Heart left ventricle (tissue), 16 donors: ENCODE measurements around the gene FSTL4. TPM values are rescaled to one million over a fixed set of nuclear protein-coding genes. Genes with fewer than 3 reads are reported as not detected.

Source experiments
- ATAC-seq, 4 donors: fragments of 200-7000 bp; cut with Tn5 transposase; one replicate each; pipeline ENCODE4 v1.9.1; 2020 to 2022; ENCODE audit warnings: moderate library complexity in 4 of 4, mild to moderate bottlenecking in 3 of 4, moderate number of reproducible peaks in 1 of 4
- DNase-seq, 5 donors: peaks; one replicate each; pipeline ENCODE4 v3.0.0-alpha.2; 2020
- H3K27ac ChIP-seq, 12 donors: fragments of 200-600 bp; sonication (generic) in 4 of 12; one replicate each; pipeline versions ENCODE4 v1.5.0 to v1.8.0; 2016 to 2022; ENCODE audit warnings: mild to moderate bottlenecking in 2 of 12
- H3K27me3 ChIP-seq, 9 donors: fragments of 200-600 bp; sonication (generic) in 2 of 9; one replicate each; pipeline versions ENCODE4 v1.5.1 to v1.8.0; 2016 to 2022; ENCODE audit warnings: mild to moderate bottlenecking in 3 of 9
- H3K36me3 ChIP-seq, 9 donors: fragments of 200-600 bp; sonication (generic) in 2 of 9; one replicate each; pipeline versions ENCODE4 v1.5.0 to v1.8.0; 2018 to 2022; ENCODE audit warnings: mild to moderate bottlenecking in 2 of 9
- H3K4me1 ChIP-seq, 12 donors: fragments of 200-600 bp; sonication (generic) in 4 of 12; one replicate each; pipeline versions ENCODE4 v1.5.0 to v1.8.0; 2016 to 2022; ENCODE audit warnings: mild to moderate bottlenecking in 3 of 12
- H3K4me3 ChIP-seq, 12 donors: fragments of 200-600 bp; sonication (generic) in 4 of 12; one replicate each; pipeline versions ENCODE4 v1.5.0 to v1.8.0; 2017 to 2022; ENCODE audit warnings: mild to moderate bottlenecking in 9 of 12, moderate library complexity in 4 of 12
- H3K9me3 ChIP-seq, 12 donors: fragments of 200-600 bp; sonication (generic) in 4 of 12; one replicate each; pipeline versions ENCODE4 v1.5.0 to v1.8.0; 2016 to 2022; ENCODE audit warnings: mild to moderate bottlenecking in 1 of 12
- CTCF ChIP-seq, 12 donors: fragments of 200-600 bp; sonication (generic) in 4 of 12; IDR thresholded peaks; one replicate each; pipeline versions ENCODE4 v1.5.0 to v1.8.0; 2018 to 2022; ENCODE audit warnings: antibody characterized with exemption in 12 of 12, mild to moderate bottlenecking in 5 of 12
- POLR2A ChIP-seq, 2 donors: fragments of 450-650 bp; IDR thresholded peaks; one replicate each; pipeline ENCODE4 v1.6.1; 2017; ENCODE audit warnings: antibody characterized with exemption in 2 of 2, mild to moderate bottlenecking in 2 of 2, moderate library complexity in 2 of 2
- WGBS, 4 donors: extraction: QIAGEN DNeasy Blood & Tissue Kit in 2 of 4; methylation state at CpG; one replicate each; pipeline versions ENCODE4 v1.1.5 to v1.1.7; 2013 to 2018; 5-methylcytosine and 5-hydroxymethylcytosine counted together
- intact Hi-C, 10 donors: fragments of 100-400 bp; cut with DNase I; formaldehyde crosslinking; loops; one replicate each; pipeline versions ENCODE4 v1.11.1 to v1.14.2; 2022
- polyA plus RNA-seq, 2 donors: library from polyadenylated mRNA; stranded (reverse); fragments of 200-250 nt; gene quantifications; one replicate each; pipeline ENCODE4 v1.2.3, GENCODE V29; 2013
- total RNA-seq, 9 donors: library from RNA; depleted of rRNA in 2 of 9; stranded (reverse); fragments of >200 nt in 2 of 9; fragmentation: NEBNext Ultra II Directional in 3 of 9; extraction: Animal tissue kit (Norgen Biotek cat#: 25700) in 3 of 9; gene quantifications; one replicate each; pipeline versions ENCODE4 v1.1.0 to v1.2.4, GENCODE V29; 2016 to 2023
- donor health status: ischemic (EF 13 %, LVEDD 7.1; RV severe dilation, severe dysfunction).
- donor health status: healthy with polysubstance abuse.
- donor health status: DM: no; HTN: yes; CAD: no.
- donor health status: DM: no; HTN: no; CAD: no.
- donor health status: ischemic (EF 25% LVEDD 6.9; RV normal size, moderate dysfunction).
- donor health status: ischemic (EF 25% LVEDD 5.7; RV mildly dilated, moderate dysfunction).
- donor health status: healthy.
- donor health status: DM: yes; HTN: yes; CAD: no.
- donor health status: ischemic (EF 35%, LVEDD 5.7; RV mildly dilated, moderate dysfunction).
- donor health status: nonischemic (EF 11% LVEDD 7.7; RV severe dilation, severe dysfunction).
- donor health status: DM: yes; HTN: yes; CAD: no.
- donor health status: PGD.
- donor health status: ischemic (EF 29% LVEDD 5.4; RV normal size, mild dysfunction).
- donor health status: nonischemic (EF 23%, LVEDD 6.1; RV moderate dilation, normal function).

FSTL4 gene
- total and polyA plus RNA-seq, 11 donors: 0.01 to 0.39 (median 0.17) TPM; not detected in 6

GRCh38 chr5:133400831-133401351, 211.4 kb downstream of the FSTL4 start:
- intact Hi-C loops: no loop called here
- WGBS, 4 donors: 59 to 90% (median 64%) methylated on average over 2 to 10 of the region's 10 CpGs

GRCh38 chr5:133400120-133400519, 212.2 kb downstream of the FSTL4 start:
- Histone ChIP-seq H3K4me3 (no peak overlapping the region), H3K36me3 (no peaks in the 10 kb centered on the region), H3K9me3 (no peaks in the 10 kb centered on the region), H3K27ac (no peak overlapping the region), H3K4me1 (no peaks in the 10 kb centered on the region), H3K27me3 (no peaks in the 10 kb centered on the region)
- no peak for TF ChIP-seq CTCF (IDR thresholded peaks at IDR 0.05)
- TF ChIP-seq POLR2A (IDR thresholded peaks at IDR 0.05): no peak
- ATAC-seq (no peak), DNase-seq (no peak)
- WGBS, 4 donors: 78 to 95% (median 92%) methylated on average over 3 of the region's 3 CpGs
- intact Hi-C loops: no loop called here

More at GRCh38 chr5:133400831-133401351, 211.4 kb downstream of the FSTL4 start:
- H3K27ac ChIP-seq: no peak overlapping the region
- H3K4me1 ChIP-seq: no peaks in the 10 kb centered on the region
- no peaks in the 10 kb centered on the region for H3K27me3 ChIP-seq
- no peaks in the 10 kb centered on the region for H3K36me3 ChIP-seq
- ATAC-seq (no peak), DNase-seq (peak in 1 of 5 donors; percentile 1)
- no peak for TF ChIP-seq POLR2A (IDR thresholded peaks at IDR 0.05)
- no peak for TF ChIP-seq CTCF (IDR thresholded peaks at IDR 0.05)
- H3K9me3 ChIP-seq: no peaks in the 10 kb centered on the region
- H3K4me3 ChIP-seq: no peak overlapping the region

- ATAC-seq: peak in 3 of 4 donors; percentile 14 to 58 (median 21)
- peak in 1 of 5 donors; percentile 1 for DNase-seq
- TF ChIP-seq POLR2A (IDR thresholded peaks at IDR 0.05) (no peak), CTCF (IDR thresholded peaks at IDR 0.05) (no peak)
- Histone ChIP-seq H3K9me3 (no peaks in the 10 kb centered on the region), H3K4me3 (no peak overlapping the region), H3K27me3 (no peaks in the 10 kb centered on the region), H3K36me3 (no peaks in the 10 kb centered on the region), H3K4me1 (no peaks in the 10 kb centered on the region), H3K27ac (no peak overlapping the region)
- intact Hi-C loops: no loop called here
- 67 to 78% (median 71%) methylated on average over 9 to 10 of the region's 10 CpGs for WGBS, 4 donors
These were observed 213.0 kb downstream of the FSTL4 start for GRCh38 chr5:133399247-133399891.

GRCh38 chr5:133398646-133399101, 213.7 kb downstream of the FSTL4 start:
- ATAC-seq: no peak
- no peak for TF ChIP-seq POLR2A (IDR thresholded peaks at IDR 0.05)
- peak in 1 of 5 donors; percentile 1 for DNase-seq
- Histone ChIP-seq H3K36me3 (no peaks in the 10 kb centered on the region), H3K4me1 (no peaks in the 10 kb centered on the region), H3K27ac (no peak overlapping the region), H3K4me3 (no peak overlapping the region), H3K9me3 (no peaks in the 10 kb centered on the region), H3K27me3 (no peaks in the 10 kb centered on the region)
- intact Hi-C loops: no loop called here
- WGBS, 4 donors: 77 to 85% (median 83%) methylated on average over 6 of the region's 6 CpGs
